DND-41 (cell line): ENCODE data around the gene NDRG3.

Experiments
- ATAC-seq: fragments of 200-7000 bp; cut with Tn5 transposase; 3 replicates; pipeline ENCODE4 v1.9.1; 2021; ENCODE audit warnings: low read depth; ENCODE audit not compliant: insufficient read depth
- DNase-seq: peaks from one replicate; pipeline ENCODE4 v3.0.0-alpha.2; 2020
- H2AFZ ChIP-seq: 2 replicates; pipeline ENCODE4 v1.6.0; 2012; ENCODE audit warnings: low read depth, low read length
- H3K27ac ChIP-seq: 2 replicates; pipeline ENCODE4 v1.5.1; 2012; ENCODE audit warnings: low read length, inconsistent platforms
- H3K27me3 ChIP-seq: fragments of 200-600 bp; sonication (generic); 2 replicates; pipeline ENCODE4 v1.6.0; 2012; ENCODE audit warnings: low read length, mild to moderate bottlenecking, inconsistent platforms; ENCODE audit not compliant: insufficient read depth, poor library complexity
- H3K36me3 ChIP-seq: 2 replicates; pipeline ENCODE4 v1.5.1; 2012; ENCODE audit warnings: low read length, inconsistent platforms; ENCODE audit not compliant: insufficient read depth
- H3K4me1 ChIP-seq: 2 replicates; pipeline ENCODE4 v1.5.1; 2012; ENCODE audit warnings: mild to moderate bottlenecking, low read length; ENCODE audit not compliant: insufficient read depth
- H3K4me2 ChIP-seq: 2 replicates; pipeline ENCODE4 v1.6.0; 2012; ENCODE audit warnings: mild to moderate bottlenecking, moderate library complexity, low read length, inconsistent platforms; ENCODE audit not compliant: insufficient read depth
- H3K4me3 ChIP-seq, 2 experiments: fragments of 200-600 bp in 1 of 2; shearing (Covaris generic) in 1 of 2; 2 replicates each; pipeline ENCODE4 v1.5.1; 2012 to 2016; ENCODE audit warnings: inconsistent platforms in 2 of 2, low read length in 2 of 2, mild to moderate bottlenecking in 2 of 2, low read depth in 1 of 2, moderate library complexity in 1 of 2
- H3K79me2 ChIP-seq: 2 replicates; pipeline ENCODE4 v1.6.0; 2012; ENCODE audit warnings: low read length, inconsistent platforms; ENCODE audit not compliant: insufficient read depth
- H3K9ac ChIP-seq: 2 replicates; pipeline ENCODE4 v1.6.0; 2012; ENCODE audit warnings: low read depth, mild to moderate bottlenecking, inconsistent platforms, low read length, moderate library complexity
- H3K9me3 ChIP-seq: 2 replicates; pipeline ENCODE4 v1.5.1; 2012; ENCODE audit warnings: low read length, moderate library complexity, mild to moderate bottlenecking, inconsistent platforms; ENCODE audit not compliant: insufficient read depth, severe bottlenecking
- H4K20me1 ChIP-seq: 2 replicates; pipeline ENCODE4 v1.6.0; 2012; ENCODE audit warnings: low read length; ENCODE audit not compliant: insufficient read depth
- EZH2 ChIP-seq: IDR thresholded peaks from 3 replicates; pipeline ENCODE4 v1.6.1; 2012; ENCODE audit warnings: borderline replicate concordance, low read depth, mild to moderate bottlenecking, moderate library complexity, low read length, inconsistent platforms; ENCODE audit not compliant: severe bottlenecking
- TF ChIP-seq, protein P1 (sequence below): IDR thresholded peaks from 2 replicates; pipeline ENCODE4 v1.5.1; 2012; ENCODE audit warnings: borderline replicate concordance, low read length, moderate library complexity, mild to moderate bottlenecking; ENCODE audit not compliant: poor library complexity, severe bottlenecking; ENCODE audit errors: extremely low read depth

Gene NDRG3

DNA sequence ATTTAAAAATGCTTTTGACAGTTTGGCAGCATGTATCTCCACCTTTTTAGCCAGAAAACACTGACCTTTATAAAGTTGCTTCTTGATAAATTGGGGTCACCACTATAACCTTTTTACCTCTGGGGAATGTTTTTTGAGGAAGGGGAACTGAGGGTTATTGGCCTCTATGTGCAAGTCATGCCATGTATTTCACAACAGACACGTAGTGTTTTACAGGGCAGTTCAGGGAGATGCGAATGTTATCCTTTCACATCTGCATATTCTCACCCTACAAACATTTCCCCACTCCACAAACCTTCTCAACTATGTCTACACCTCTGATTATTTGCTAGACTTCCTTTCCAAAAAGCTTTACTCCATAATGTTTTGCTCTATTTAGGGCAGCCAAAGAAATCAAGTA, 82.9 kb downstream of the NDRG3 start:
- Histone ChIP-seq H4K20me1 (no peaks in the 10 kb centered on the region), H3K27ac (no peak overlapping the region), H3K27me3 (no peaks in the 10 kb centered on the region), H2AFZ (no peak overlapping the region), H3K36me3 (peaks cover 27% of the 10 kb centered on the region), H3K4me1 (peaks cover 14% of the 10 kb centered on the region), H3K79me2 (no peaks in the 10 kb centered on the region), H3K4me3 (no peak overlapping the region), H3K4me2 (no peak overlapping the region), H3K9me3 (no peaks in the 10 kb centered on the region), H3K9ac (no peak overlapping the region)
- TF ChIP-seq, protein P1, sequence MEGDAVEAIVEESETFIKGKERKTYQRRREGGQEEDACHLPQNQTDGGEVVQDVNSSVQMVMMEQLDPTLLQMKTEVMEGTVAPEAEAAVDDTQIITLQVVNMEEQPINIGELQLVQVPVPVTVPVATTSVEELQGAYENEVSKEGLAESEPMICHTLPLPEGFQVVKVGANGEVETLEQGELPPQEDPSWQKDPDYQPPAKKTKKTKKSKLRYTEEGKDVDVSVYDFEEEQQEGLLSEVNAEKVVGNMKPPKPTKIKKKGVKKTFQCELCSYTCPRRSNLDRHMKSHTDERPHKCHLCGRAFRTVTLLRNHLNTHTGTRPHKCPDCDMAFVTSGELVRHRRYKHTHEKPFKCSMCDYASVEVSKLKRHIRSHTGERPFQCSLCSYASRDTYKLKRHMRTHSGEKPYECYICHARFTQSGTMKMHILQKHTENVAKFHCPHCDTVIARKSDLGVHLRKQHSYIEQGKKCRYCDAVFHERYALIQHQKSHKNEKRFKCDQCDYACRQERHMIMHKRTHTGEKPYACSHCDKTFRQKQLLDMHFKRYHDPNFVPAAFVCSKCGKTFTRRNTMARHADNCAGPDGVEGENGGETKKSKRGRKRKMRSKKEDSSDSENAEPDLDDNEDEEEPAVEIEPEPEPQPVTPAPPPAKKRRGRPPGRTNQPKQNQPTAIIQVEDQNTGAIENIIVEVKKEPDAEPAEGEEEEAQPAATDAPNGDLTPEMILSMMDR, result no peak
- TF ChIP-seq EZH2, result no peak
- DNase-seq (no peak), ATAC-seq (no peak)

DNA sequence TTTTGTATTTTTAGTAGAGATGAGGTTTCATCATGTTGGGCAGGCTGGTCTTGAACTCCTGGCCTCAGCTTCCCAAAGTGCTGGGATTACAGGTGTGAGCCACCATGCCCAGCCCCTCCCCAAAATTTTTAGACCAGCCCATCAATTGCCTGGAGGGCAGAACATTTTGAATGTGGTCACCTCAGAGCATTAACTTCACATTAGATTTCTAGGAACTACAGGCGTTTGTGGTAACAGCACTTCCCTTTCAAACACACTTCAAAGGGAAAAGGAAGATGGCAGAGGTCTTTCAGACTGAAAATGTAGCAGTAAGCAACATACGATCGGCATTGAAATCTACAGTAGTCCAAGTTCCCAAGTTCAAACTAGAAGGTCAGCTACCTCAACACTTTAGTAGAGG, 87.6 kb downstream of the NDRG3 start:
- H3K4me2 ChIP-seq, result peak overlapping the region; percentile 47
- no peaks in the 10 kb centered on the region for H3K9me3 ChIP-seq
- peaks cover 27% of the 10 kb centered on the region for H3K36me3 ChIP-seq
- no peaks in the 10 kb centered on the region for H3K27me3 ChIP-seq
- H3K4me1 ChIP-seq, result peaks cover 18% of the 10 kb centered on the region
- TF ChIP-seq, protein P1, result no peak
- TF ChIP-seq EZH2, result no peak
- no peaks in the 10 kb centered on the region for H3K79me2 ChIP-seq
- DNase-seq, result peak; percentile 89
- peak; percentile 93 for ATAC-seq
- peak overlapping the region; percentile 82 for H3K27ac ChIP-seq
- H3K9ac ChIP-seq, result peak overlapping the region; percentile 14; the same call in 1 of the 2 replicates
- no peak overlapping the region for H2AFZ ChIP-seq
- H3K4me3 ChIP-seq, result 0 out of 4 replicates have a peak overlapping the region, but pooled peaks of 1 of the 2 experiments have one; percentile 4
- H4K20me1 ChIP-seq, result no peaks in the 10 kb centered on the region

DNA sequence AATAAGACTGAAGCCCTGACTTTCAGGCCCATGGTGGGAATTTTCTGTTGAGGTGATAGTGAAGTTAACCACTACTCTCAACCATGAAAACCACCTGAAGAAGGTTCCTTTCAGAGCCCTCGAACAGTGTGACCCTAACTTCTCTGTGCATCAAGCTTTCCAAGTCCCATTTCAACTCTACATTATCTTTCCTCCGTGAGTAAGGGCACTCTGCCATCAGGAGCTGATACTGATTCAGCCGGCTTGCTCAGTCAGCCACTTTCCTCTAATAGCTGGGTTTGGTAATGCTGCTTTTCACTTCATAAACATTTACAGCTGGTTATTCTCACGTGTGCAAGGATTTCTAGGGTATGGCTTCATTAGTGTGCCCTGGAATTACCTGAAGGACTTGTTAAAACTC, 89.2 kb downstream of the NDRG3 start:
- Histone ChIP-seq H3K9ac (no peak overlapping the region), H4K20me1 (no peaks in the 10 kb centered on the region), H3K79me2 (no peaks in the 10 kb centered on the region), H3K4me1 (peaks cover 18% of the 10 kb centered on the region), H3K9me3 (no peaks in the 10 kb centered on the region), H3K4me2 (no peak overlapping the region), H3K4me3 (no peak overlapping the region), H3K36me3 (peaks cover 30% of the 10 kb centered on the region), H2AFZ (no peak overlapping the region), H3K27ac (no peak overlapping the region), H3K27me3 (no peaks in the 10 kb centered on the region)
- ATAC-seq (no peak), DNase-seq (no peak)
- TF ChIP-seq, protein P1, result no peak
- TF ChIP-seq EZH2, result no peak

DNA sequence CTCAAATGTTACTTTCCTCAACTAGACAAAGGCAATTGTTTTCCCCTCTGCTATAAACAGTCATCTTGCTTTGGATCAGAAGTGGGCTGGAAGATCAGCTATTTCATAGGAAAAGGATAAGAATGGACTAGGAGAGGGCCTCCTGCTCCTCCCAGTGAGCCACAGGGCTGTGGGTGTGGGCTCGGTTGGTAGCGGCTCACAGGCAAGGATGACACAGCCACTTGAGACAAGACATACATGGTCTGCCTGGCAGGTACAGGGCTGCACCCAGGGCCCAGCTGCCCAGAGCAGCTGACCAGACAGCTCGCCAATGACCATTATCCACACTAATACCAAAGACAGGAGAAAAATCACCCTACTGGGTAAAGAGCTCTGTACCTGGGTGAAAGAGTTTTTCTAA, 90.9 kb downstream of the NDRG3 start:
- no peaks in the 10 kb centered on the region for H3K79me2 ChIP-seq
- no peak overlapping the region for H3K4me2 ChIP-seq
- DNase-seq, result no peak
- peaks cover 30% of the 10 kb centered on the region for H3K36me3 ChIP-seq
- no peak overlapping the region for H3K4me3 ChIP-seq
- no peaks in the 10 kb centered on the region for H4K20me1 ChIP-seq
- ATAC-seq, result no peak
- TF ChIP-seq EZH2, result no peak
- TF ChIP-seq, protein P1, result no peak
- no peak overlapping the region for H3K9ac ChIP-seq
- no peaks in the 10 kb centered on the region for H3K27me3 ChIP-seq
- no peaks in the 10 kb centered on the region for H3K9me3 ChIP-seq
- H3K27ac ChIP-seq, result no peak overlapping the region
- peaks cover 18% of the 10 kb centered on the region for H3K4me1 ChIP-seq
- H2AFZ ChIP-seq, result no peak overlapping the region
